ENCODE results near the gene DGCR2.
"Not testable (repeated sequence)": the region's sequence is repeated elsewhere in the genome, so short reads cannot be mapped to it uniquely, and the experiment has no call there.

GRCh38 chr22:19050847-19051246 lies 71.4 kb downstream of the DGCR2 start:
- TF ChIP-seq CTCF (conservative IDR thresholded peaks at IDR 0.05; ENCODE audit: low read depth, low read length); ELK1 (IDR thresholded peaks at IDR 0.05; ENCODE audit: borderline replicate concordance, low read depth, low read length); POLR2A (IDR thresholded peaks at IDR 0.05; ENCODE audit: low read depth, low read length); MAZ (IDR thresholded peaks at IDR 0.05; ENCODE audit: borderline replicate concordance, low read depth, low read length); MAFK (IDR thresholded peaks at IDR 0.05; ENCODE audit: low read depth, low read length); CEBPB (IDR thresholded peaks at IDR 0.05; ENCODE audit: low read depth, low read length); RFX5 (IDR thresholded peaks at IDR 0.05; ENCODE audit: low read depth, low read length); SMC3 (IDR thresholded peaks at IDR 0.05; ENCODE audit: low read depth, low read length); NFE2L2 (IDR thresholded peaks at IDR 0.05; ENCODE audit: low read depth, low read length); USF2 (IDR thresholded peaks at IDR 0.05; ENCODE audit: low read depth, low read length); RCOR1 (IDR thresholded peaks at IDR 0.05; ENCODE audit: insufficient replicate concordance, low read length); MXI1 (IDR thresholded peaks at IDR 0.05; ENCODE audit: borderline replicate concordance, low read depth, low read length): not testable (repeated sequence)

Data from IMR-90 (cell line).